ENCODE results near the gene ZFP3.
A peak's percentile ranks its signal among the peaks of the same experiment; 100 is the strongest.
"Not testable (repeated sequence)": the region's sequence is repeated elsewhere in the genome, so short reads cannot be mapped to it uniquely, and the experiment has no call there.

The ZFP3 gene

DNA sequence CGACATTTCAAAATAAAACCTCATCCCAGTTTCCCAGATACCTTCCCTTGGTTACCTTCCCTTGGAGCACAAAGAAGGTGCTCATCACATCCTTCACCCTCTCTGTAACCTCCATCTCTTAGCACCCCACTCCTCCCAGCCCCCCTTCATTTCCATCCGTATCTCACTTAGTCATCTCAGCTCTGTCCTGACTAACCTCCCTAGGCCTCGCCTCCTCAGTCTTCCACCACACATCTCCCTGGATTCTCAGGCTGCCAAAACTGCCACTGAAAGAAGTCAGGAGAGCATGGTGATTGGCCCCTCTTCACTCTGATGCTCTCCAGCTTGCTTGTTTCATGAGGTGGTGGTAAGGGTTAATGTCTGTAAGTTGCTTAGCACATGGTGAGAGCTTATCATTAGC is 2.3 kb downstream of the ZFP3 start:
- no peak for DNase-seq

DNA sequence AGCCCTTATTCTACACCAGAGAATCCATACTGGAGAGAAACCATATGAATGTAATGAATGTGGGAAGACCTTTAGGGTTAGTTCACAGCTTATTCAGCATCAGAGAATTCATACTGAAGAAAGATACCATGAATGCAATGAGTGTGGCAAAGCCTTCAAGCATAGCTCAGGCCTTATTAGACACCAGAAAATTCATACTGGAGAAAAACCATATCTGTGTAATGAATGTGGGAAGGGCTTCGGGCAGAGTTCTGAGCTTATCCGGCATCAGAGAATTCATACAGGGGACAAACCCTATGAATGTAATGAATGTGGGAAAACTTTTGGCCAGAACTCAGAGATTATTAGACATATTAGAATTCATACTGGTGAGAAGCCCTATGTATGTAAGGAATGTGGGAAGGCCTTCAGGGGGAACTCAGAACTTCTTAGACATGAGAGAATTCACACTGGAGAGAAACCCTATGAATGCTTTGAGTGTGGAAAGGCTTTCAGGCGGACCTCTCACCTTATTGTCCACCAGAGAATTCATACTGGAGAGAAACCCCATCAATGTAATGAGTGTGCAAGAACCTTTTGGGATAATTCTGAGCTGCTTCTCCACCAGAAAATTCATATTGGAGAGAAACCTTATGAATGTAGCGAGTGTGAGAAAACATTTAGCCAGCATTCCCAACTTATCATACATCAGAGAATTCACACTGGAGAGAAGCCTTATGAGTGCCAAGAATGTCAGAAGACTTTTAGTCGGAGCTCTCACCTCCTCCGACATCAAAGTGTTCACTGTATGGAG is 14.1 kb downstream of the ZFP3 start:
- no peak for DNase-seq

DNA sequence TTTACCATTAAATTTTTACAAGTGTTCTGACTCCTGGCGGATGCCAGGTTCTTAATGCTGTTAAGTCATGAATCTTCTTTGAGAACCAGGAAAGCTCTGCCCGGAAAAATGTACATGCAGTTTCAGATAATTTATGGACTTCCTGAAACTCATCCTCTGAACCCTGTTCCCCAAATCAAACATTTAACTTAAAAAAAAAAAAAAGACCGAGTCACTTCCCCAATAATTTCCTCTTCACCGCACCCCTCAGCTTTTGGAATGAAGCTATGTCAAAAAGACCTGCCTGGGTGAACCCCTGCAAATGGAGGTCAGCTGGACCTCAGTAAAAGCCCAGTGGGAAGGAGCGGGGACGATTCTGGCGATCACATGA is 18.4 kb downstream of the ZFP3 start:
- DNase-seq = no peak

DNA sequence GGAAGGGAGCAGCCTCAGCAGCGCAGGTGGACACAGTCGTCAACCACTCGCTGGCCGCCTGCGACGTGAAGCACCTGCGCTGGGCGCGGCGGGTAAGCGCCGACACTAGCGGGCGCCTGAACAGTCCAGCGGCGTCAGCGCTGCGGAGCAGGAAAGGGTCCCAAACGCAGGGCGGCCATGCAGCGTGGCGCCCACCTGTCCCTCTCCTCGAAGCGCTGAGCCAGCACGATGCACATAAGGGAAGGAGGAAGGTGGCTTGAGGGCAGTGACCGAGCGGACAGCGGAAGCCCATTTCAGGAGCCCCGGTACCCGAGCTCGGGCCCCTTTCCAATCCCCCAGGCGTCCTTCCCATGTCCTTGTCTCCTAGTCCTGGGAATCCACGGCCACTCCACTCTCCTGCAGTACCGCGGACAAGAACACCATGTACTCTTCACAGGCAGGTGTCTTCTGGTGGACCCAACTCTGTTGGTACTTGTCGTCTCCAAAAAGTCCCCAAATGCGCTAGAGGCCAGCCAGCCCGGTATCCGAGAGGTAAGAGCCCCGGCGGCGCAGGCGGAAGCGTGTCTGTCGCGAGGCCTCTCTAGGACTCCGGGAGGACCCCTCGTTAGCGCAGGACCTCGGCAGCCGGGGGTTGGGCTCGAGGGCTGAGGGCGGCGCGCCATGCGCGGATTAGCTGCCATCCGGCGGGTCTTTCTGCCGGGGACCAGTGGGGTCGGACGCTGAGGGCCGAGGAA is 19.0 kb downstream of the ZFP3 start:
- peak; percentile 43 for DNase-seq

DNA sequence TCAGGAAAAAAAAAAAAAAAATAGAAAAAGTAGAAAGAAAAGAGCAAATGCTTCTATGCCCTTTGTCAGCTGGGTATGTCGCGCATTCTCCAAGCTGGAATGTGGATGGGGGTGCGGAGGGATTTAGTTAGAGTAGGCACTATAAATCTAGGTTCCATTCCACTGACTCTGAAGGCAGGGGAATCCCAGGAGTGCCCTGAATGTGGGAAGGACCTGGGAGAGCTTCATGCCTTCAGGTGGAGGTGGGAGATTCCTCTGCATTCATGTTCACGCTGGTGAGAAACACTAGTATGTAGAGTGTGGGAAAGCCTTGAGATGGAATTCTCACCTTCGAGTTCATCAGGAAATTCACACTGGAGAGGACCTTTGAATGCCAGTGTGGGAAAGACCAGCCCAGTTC is 21.0 kb downstream of the ZFP3 start:
- no peak for DNase-seq

DNA sequence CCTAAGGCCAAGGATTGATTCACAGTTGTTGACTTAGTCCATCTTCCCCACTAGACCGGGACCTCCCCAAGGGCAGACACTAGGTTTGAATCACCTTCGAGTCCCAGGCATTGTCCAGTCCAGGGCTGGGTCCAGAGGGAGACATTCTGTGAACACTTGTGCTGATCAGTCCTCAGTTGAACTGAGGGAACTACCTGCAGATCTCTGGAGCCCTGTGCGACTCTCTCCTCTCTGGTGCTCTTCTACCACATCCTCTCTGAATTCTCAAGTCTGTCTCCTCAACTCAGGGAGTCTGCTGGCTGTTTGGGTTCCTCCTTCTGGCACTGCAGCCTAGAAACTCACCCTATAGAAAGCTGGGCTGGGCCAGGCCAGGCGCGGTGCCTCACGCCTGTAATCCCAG is 22.6 kb downstream of the ZFP3 start:
- no peak for DNase-seq

DNA sequence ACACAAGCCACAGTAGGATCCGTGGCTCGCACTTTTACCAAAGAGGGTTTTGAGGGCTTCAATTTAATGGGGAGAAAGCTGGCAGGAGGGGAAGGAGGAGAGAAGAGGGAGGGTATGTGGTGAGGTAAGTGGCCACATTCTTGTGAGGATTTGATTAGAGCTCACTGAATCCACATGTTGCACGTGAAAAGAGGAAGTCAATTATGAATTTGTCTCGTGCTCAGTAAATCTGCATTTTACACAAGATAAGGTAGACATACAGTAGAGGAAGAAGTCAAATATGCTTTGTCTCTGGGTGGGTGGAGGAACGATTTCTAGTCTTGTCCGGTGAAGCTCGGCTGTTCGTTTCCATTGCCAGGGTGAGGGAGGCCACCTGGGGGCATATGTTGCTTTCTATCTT is 32.5 kb downstream of the ZFP3 start:
- no peak for DNase-seq

DNA sequence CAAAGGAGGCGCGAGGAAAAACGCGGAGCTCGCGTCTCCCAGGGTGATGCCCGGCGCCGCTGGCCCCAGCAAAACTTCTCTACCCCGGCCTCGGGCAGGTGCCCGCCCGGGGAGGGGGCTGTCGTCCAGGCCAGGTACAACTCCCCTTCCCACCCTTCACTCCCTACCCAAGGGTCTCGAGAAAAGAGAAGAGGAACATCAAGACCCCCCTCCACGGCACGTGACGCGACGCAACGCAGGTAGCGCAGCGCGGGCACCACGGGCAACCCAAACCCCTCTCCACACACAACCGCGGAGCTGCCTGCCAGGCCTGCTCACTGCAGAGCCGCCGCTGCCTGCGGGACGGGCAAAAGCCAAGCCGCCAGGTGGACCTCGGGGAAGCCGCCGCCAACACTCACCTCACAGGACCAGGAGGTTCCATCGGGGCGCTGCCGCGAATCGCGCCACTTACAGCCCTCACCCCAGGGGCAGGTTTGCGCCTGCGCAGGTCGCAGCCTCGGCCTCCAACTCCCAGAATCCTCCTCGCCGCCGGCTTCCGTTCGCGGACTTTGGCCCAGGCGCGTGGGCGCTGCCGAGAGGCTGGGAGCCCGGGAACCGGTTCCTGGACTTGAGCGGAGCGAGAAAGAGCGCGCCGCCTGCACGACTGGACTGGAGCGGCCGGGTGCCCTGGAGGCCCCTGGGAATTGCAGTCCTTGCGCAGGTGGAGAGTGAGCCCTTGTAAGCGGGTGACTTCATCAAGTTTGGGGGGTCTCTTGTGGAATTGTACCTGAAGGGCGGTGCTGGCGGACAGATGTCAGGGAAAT is 33.3 kb downstream of the ZFP3 start, which contains the start of gene ZNF232:
TSS of gene ZNF232 (minus strand) at position 477 of the 803 bp plus-strand sequence. CDS start at position 421, 56 bp downstream.
- peak; percentile 92 for DNase-seq

DNA sequence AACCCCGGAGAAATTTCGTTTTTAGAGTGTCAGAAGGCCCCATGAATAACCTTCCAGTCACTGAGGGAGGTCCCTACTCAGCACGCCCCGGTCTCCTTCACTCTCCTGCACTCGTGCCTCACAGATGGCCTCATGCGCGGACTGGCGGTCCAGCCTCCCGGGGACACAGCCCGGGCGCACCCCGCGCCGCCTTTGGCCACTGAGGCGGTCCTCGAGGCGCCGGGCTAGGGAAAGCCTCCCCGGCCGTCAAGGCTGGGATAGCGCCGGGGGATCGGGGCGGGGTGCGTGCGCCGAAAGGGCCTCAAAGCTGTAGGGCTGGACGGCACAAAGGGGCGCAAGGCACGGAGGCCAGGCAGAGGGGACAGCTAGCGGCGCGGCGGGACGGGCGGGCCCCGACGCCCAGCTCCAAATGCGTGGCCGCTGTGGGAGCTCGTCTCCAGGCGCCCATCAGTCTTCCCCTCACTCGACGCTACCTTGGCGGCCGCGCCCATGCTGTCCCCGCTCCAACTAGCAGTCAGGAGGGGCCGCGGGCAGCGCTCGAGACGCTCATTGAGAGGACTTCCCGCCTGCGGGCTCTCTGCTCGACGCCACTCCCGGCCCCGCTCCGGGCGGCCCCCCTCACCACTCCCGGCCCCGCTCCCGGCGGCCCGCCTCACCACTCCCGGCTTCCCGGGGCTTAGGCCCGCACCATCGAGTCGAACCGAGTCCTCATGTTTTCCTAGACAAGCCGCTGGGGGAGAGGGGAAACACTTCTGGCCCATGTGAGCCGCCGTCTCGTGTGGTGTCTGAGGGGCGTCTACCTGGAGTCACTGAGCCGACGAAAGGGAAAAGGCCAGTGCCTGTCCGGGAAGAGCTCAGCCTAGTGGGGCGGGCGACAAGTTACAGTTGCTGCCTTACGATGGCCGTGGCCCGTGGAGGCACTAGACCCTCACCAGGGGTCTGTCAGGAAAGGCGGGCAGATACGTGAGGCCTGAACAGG is 37.7 kb downstream of the ZFP3 start, which contains the start of gene USP6:
TSS of gene USP6 (plus strand) at position 360 of the 979 bp plus-strand sequence. CDS start 14,336 bp downstream, outside the sequence.
- DNase-seq = no peak

DNA sequence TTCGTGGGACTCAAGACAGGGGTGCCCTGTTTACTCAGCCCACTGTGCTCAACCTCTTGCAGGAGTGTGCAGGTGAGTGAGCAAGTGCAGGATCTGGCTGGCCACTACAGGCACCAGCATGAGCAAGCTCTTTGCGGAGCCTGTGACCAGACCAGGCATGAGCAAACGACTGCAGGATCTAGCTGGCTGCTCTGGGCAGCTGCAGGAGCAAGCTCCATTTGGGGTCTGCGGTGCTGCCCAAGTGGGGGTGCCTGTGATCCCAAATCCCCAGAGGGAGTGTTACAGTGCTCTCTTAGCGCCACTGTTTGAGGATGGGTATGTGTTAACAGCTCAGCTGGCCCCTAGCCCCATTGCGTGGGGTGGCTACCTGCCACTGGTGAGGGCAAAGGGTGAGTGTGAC is 40.0 kb downstream of the ZFP3 start:
- no peak for DNase-seq

DNA sequence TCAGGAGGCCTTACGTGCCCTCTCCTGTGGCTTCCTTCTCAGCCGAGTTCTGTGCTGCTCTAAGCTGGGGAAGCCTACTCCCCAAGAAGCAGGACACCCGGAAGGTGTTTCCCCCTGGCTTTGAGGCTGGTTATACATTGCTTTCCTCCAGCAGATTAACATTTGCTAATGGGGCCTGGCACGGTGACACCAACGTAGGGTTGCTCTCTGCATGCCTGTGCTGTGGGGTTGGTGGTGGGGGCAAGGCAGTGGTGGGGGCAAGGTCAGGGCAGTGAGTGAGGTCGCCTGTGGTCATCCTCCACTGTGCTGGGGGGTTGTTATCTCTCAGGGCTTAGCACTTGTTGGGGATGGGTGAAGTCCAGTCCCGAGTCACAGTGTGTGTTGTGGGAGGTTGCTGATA is 41.8 kb downstream of the ZFP3 start:
- DNase-seq = no peak

DNA sequence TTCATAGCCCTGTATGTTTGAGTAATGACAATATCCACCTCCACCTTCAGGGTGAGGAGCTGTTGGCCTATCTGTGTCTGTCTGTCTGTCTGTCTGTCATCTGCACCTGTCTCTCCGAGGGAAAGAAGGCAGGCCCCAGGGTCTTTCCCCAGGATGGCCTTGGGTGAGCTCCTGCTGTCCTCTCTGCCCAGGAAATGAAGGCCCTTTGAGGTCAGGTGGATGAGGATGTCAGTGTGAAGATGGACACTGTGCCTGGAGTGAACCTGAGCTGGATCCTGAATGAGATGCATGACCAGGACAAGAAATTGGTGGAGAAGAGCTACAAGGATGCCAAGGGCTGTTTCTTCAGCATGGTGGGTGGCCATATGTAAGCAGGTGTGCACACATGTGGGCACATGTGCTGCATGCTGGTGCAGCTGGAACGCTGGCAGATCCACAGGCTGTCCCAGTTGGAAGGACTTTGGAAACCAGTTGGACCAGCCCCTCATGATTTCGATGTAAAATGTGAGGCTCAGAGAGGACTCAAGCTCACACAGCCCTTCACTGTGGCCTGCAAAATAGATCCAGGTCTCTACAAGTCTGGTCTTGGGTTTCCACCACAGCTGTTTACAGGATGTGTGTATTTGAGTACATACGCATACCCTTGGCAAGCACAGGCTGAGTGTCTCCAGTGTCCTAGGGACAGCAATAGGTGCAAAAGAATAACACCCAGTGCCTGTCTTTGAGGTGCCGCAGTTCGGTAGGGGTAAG is 42.3 kb downstream of the ZFP3 start:
- DNase-seq = not testable (repeated sequence)

DNA sequence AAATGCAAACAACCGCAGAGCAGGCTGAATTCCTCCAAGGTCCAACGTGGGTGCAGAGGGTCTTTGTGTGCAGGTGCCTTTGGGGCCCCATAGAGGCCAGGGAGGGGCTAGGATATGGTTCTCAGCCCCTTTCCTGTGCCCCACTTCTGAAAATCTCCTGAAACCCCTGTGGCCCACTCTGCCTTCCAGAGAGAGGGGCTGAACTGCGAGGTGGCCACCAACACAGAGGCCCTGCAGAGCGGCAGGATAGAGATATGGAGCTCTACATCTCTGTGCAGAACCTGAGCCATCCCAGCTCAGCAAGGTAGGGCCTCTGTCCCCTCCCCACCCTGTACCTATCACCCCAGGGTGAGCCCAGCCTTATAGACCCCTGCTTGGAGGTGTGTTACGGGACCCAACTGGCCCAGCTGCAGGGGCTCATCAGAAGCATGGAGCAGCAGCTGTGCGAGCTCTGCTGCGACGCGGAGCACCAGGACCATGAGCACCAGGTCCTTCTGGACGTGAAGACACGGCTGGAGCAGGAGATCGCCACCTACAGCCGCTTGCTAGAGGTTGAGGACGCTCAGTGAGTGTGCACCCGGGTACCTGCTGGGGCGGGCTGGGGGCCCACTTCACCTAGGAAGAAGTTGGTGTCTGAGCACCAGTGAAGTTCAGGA is 43.0 kb downstream of the ZFP3 start:
- DNase-seq = no peak

DNA sequence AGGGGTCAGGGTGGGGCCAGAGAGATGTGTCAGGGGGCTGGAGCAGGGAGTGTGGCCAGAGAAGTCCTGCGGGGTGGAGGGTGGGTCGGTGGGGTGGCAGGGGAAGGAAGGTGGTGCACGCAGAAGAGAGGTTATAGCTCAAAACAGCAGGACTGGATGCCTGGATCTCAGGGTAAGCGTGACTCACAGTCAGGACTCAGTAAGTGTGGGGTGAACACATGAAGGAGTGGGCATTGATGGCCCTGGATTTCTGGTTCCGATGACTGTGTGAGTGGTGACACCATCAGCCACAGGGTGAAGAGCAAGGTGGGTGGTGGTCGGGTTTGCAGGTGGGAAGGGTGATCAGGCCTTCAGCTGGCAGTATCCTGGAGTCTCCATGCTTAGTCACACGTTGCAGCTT is 43.8 kb downstream of the ZFP3 start:
- not testable (repeated sequence) for DNase-seq

DNA sequence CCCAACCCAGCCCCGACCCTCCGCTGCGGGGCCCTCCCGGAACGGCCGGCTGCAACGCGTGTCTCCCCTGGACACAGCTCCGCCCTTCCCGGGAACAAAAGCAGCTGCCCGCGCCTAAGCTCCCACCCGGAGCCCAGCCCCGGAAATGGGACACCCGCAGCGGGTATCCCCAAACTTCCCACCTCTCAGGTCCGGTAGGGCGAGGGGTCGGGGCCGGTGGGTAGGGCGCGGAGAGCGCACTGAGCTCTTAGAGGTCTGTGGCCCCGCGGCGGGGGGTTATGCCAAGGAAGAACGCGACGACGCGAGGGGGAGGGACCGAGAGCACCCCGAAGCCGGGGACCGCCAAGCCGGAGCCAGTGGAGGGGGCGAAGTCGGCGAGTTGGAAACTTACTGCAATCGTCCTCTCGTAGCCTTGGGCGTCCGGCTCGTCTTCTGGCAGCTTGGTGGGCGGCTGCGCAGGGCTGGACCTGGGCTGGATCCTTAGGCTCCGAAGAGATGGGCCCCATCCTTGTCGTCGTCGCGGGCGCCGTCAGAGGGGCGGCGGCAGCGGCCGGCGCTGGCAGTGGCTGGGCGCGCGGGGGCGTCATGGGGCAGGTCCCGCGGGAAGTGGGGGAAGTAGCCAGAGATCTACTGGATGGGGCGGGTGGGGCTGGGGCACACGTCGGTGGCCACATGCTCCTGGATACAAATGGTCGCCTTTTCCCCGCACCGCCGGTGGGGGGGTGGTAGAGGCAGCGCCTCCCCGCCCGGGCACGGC is 44.5 kb downstream of the ZFP3 start:
- DNase-seq = peak; percentile 2

DNA sequence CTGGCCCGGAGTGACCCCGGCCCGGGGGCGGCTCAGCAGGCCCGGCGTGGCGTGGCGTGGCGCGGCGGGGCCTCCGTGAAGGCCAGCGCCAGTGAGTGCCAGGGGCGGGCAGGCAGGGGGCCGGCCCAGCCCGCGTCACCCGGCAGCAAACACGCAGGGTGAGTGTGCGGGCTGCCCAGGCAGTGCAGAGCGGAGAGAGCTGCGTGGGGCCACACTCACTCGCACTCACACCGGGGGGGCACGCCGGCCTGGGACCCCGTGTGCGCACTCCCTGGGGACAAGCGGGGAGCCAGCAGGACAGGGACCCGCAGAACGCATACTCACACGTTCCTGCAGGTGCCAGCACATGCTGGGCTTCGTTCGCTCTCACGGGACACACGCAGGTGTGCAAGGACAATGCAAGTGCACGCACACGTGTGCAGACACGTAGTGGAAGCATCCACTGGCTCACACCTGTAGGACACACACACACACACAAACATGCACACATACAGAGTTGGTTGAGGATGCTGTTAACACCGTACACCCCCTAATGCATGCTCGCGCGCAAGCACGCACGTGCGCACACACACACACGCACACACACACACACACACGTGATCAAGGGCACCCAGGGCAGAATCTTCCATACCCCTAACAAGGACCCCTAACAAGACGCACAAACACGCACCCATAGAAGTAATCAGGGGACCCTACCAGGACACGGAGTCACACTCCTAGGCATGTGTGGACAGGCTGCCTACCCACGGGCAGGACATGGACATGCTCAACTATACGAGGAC is 45.3 kb downstream of the ZFP3 start:
- no peak for DNase-seq

DNA sequence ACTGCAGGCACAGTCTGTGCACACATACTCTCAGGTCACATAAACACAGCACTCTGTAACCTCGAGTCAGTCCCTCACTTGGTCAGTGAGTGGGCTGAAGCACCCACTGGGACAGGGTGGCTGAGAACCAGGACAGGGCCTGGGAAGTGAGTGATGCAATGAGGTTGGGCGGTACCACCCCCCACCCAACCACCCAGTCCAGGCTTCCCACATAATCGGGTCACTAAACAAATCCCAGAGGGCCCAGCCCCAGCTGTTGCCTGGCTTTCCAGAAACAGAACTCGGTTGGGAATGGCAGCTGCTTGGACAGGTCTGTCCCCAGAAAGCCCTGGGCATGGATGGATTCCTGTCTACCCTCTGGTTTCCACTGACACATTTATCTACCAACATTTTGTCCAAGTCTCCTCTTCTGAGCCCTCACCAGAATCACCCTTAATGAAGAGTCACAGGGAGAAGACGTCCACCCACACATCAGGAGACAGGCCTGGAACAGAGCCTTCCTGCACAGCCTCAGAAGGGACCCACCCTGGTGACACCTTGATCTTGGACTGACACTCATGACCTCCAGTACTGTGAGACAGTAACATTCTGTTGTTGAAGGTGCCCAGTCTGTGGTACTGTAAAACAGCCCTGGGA is 46.0 kb downstream of the ZFP3 start:
- DNase-seq = not testable (repeated sequence)

DNA sequence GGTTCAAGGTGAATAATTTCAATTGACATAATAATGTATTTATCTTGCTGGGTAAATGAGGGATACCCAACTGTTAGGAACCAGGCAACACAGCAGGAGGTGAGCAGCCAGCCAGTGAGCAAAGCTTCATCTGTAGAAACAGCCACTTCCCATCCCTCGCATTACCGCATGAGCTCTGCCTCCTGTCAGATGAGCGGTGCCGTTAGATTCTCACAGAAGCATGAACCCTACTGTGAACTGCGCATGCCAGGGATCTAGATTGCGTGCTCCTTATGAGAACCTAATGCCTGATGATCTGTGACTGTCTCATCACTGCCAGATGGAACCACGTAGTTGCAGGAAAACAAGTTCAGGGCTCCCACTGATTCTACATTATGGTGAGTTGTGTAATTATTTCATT is 46.6 kb downstream of the ZFP3 start:
- DNase-seq = not testable (repeated sequence)
